Uterus (tissue), 2 donors: ENCODE data around the gene RIBC2.

Source experiments
- CTCF ChIP-seq, 4 experiments: fragments of 200-600 bp in 2 of 4; fragments of 450-650 bp in 2 of 4; sonication (generic) in 2 of 4; IDR thresholded peaks; one replicate each; pipeline ENCODE4 v1.5.1; 2016 to 2019; ENCODE audit warnings: antibody characterized with exemption in 4 of 4, mild to moderate bottlenecking in 2 of 4, moderate library complexity in 1 of 4
- POLR2A ChIP-seq, 2 donors: fragments of 450-650 bp; IDR thresholded peaks; one replicate each; pipeline ENCODE4 v1.6.1; 2016; ENCODE audit warnings: antibody characterized with exemption in 2 of 2, mild to moderate bottlenecking in 1 of 2, moderate library complexity in 1 of 2

DNA sequence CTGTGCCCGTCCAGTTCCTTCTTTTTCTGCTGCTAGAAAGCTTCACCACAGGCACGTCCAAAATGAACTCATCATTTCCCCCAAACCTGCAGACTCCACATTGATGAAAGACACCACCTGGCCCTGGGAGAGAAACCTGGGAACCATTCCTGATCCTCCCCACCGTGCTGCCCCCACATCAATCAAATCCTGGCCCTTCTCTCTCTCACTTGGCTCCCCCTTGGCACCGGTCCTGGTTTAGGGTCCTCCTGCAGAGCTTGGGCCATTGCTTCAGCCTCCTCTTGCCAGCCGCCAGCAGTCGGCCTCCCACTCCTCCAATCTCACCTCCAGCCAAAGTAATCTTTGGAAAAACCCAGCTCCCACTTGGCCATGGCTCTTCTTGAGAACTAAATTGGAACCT lies 38.5 kb downstream of the RIBC2 start:
- no peak for TF ChIP-seq POLR2A (IDR thresholded peaks at IDR 0.05)
- no peak for TF ChIP-seq CTCF (IDR thresholded peaks at IDR 0.05)
